Activated CD4-positive, CD25-positive, alpha-beta regulatory T cell treated with anti-CD3 and anti-CD28 coated beads, Interleukin-2, amount 50 U/mL, for 16 hours (primary cell): ENCODE measurements around the gene ITGA2B.
"Not testable (repeated sequence)": the region's sequence is repeated elsewhere in the genome, so short reads cannot be mapped to it uniquely, and the experiment has no call there.

ENCODE experiments used
- DNase-seq: peaks from one replicate; pipeline ENCODE4 v3.0.0-alpha.2; 2020; ENCODE audit warnings: low read depth, low spot score

ITGA2B gene

DNA sequence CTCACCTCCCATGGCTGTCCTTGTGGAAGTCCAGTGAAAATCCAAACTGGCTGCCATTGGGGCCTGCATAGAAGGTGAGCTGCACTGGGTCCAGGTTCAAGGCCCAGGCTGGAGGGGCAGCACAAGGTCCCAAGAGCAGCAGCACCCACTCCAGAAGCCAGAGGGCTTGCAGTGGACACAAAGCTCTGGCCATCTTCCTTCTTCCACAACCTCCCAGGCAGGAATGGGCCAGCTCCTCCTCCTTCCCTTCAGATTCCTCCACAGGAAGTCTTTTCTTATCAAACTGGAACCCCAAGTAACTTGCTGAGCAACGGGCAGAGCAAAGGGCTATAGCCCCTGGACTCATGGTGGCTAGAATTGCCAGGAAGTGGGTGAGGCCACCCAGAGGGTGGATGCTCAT, at the start of gene ITGA2B:
Gene ITGA2B (minus strand): TSS at position 369 of the 400 bp plus-strand sequence. CDS start 176 bp downstream, at position 193.
- no peak for DNase-seq

DNA sequence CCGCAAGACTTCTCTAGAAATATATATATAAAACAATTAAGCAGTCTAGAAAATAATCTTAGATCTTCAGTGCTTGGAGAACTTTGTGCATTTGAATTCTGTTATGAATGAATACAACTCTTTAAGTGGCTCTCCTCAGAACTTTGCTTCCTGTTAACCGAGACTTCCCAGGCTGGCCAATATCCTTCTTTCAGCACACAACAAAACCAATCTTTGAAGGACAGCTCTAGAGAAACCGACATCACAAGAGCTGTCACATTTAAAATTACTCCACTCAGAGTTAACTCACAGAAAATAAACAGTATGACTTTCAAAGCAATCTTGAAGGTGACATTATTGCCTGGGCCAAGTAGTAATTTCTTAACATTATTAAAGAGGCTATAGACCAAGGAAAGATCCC, 49.7 kb upstream of the ITGA2B start:
- no peak for DNase-seq

DNA sequence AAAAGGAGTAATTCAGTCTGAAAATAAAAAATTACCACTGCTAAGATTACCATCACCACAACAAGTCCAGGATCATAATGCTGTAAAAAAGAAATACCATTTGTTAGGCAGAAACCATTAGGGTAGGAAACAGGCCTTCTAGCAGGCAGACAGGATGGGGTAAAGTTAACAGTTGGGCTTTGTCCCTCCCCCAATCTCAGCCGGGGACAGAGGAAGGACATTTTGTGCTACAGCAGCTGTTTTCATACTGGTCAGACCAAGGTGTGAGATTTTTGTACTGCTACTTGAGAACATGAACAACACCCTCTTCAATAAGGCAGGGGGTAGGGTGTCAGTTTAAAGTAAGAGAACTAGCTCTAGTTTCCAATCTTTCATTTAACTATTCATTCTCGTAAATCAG, 49.2 kb upstream of the ITGA2B start:
- DNase-seq = no peak

DNA sequence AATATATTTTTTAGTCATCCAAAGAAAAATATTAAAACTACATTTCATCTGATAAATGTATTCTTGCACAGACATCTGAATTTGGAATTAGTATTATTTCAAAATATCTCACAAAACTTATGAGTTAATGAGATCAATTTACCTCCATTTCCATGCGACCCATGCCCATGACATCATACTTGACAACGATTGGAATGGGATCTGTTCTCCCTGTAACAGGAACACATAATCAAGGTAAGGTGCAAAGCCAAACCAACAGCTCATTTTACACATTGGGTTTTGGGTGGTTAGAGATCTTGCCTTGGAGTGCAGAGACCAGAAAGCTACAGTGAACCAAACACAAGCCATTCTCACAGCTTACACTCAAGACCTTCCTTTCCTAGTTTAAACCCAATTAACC, 46.9 kb upstream of the ITGA2B start:
- no peak for DNase-seq

GRCh38 chr17:44432254-44433157, 43.1 kb upstream of the ITGA2B start:
- no peak for DNase-seq

- no peak for DNase-seq
Measured at GRCh38 chr17:44424828-44425461, 35.5 kb upstream of the ITGA2B start.

GRCh38 chr17:44417553-44417952, 28.1 kb upstream of the ITGA2B start:
- DNase-seq = no peak

DNA sequence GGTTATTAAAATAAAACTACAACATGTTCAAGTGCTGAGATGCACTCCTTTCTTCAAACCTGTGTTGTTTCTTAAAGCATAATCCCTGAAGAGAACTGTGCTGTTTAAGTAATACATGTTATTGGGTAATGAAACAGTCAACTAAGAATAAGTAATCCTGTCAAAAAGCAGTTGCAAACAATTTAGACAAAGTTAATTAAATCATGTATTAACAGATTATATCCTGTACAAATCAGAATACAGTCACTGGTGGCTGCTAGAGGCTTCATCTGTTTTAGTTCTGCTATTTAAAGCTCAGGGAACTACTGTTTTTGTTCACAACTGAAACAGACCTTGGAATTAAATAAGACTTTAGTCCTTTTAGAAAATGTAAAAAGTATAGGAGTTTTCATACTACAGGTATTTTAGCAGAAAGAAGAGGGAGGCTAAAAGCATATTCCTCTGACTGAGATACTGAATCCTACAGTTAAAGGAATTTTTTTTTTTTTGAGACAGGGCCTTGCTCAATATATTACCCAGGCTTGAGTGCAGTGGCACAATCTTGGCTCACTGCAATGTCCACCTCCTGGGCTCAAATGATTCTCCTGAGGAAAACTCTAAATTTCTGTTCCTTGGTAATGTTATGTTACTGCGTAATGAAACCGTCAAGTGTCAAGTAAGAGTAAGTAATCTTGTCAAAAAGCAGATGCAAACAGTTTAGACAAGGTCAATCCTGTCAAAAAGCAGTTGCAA, 27.3 kb upstream of the ITGA2B start:
- DNase-seq = no peak

DNA sequence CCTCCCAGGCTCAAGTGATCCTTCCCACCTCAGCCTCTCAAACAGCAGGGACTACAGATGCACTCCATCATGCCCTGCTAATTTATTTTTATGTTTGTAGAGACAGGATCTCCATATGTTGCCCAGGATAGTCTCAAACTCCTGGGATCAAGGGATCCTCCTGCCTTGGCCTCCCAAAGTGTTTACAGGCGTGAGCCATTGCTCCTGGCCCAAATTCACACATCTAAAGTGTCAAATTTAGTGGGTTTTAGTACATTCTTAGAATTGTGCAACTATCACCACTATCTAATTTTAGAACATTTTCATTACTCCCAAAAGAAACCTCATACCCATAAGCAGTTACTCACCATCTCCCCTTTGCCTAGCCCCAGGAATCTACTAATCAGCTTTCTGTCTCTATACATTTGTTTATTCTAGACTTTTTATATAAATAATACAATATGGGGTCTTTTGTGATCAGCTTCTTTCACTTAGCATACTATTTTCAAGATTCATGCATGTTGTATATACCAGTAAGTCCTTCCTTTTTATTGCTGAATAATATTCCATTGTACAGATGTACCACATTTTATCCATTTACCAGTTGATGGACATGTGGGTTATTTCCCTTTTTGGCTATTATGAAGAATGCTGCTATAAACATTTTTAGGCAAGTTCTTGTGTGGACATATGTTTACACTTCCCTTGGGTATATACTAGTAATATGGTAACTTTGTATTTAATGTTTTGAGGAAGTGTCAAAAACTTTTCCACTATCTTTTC, 25.1 kb upstream of the ITGA2B start:
- DNase-seq = no peak

DNA sequence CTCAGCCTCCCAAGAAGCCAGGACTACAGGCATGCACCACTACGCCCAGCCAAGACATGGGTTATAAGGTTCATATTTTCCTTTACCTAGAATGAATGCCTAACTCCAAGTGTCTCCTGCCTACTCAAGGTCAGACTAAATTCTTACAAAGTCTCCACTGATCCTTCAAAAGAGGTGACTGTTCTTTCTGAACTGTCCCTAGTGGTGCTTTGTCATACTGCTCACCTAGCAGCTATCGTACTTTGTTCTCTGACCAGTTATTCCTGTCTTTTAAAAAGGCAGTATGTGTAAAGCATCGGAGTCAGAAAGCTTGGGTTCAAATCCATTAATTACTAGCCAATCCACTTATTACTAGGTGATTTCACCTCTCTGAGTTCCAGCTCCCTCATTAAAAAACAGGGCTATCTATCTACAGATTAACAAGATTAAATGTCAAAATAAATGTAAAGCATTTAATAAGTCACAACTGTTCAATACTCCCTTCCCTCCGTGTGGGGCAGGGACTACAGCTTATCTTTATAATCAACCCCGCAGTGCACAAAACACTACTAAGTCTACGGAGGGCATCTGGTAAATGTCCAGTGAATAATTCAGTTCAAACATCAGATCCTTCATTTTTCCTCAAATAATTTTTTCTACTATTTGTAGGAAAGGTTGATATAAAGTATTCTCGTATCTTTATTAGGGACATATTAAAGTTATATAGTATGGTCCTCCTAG, 20.0 kb upstream of the ITGA2B start:
- DNase-seq = no peak

- DNase-seq = no peak
Measured at GRCh38 chr17:44408786-44409185, 19.3 kb upstream of the ITGA2B start.

DNA sequence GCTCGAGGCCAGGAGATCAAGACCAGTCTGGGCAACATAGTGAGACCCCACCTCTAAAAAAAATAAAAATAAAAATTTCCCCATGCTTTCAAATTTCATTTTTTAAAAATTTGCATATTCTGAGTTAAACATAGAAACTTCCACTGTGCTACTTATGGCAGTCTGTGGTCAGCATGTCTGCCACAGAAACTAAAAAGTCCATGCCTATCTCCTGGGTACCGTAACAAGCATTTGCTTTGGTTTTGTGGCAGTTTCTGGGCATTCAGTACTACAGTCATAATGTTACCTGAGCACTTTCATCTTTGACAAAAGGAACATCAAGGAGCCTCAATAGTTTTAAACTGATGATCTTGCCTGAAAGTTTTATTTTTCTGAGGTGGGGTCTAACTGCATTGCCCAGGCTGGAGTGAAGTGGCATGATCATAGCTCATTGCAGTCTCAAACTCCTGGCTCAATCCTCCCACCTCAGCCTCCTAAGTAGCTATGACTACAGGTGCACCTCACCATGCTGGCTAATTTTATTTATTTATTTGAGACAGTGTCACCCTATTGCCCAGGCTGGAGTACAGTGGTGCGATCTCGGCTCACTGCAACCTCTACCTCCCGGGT, 13.2 kb upstream of the ITGA2B start:
- DNase-seq = no peak

GRCh38 chr17:44400226-44400847, 10.9 kb upstream of the ITGA2B start:
- no peak for DNase-seq

DNA sequence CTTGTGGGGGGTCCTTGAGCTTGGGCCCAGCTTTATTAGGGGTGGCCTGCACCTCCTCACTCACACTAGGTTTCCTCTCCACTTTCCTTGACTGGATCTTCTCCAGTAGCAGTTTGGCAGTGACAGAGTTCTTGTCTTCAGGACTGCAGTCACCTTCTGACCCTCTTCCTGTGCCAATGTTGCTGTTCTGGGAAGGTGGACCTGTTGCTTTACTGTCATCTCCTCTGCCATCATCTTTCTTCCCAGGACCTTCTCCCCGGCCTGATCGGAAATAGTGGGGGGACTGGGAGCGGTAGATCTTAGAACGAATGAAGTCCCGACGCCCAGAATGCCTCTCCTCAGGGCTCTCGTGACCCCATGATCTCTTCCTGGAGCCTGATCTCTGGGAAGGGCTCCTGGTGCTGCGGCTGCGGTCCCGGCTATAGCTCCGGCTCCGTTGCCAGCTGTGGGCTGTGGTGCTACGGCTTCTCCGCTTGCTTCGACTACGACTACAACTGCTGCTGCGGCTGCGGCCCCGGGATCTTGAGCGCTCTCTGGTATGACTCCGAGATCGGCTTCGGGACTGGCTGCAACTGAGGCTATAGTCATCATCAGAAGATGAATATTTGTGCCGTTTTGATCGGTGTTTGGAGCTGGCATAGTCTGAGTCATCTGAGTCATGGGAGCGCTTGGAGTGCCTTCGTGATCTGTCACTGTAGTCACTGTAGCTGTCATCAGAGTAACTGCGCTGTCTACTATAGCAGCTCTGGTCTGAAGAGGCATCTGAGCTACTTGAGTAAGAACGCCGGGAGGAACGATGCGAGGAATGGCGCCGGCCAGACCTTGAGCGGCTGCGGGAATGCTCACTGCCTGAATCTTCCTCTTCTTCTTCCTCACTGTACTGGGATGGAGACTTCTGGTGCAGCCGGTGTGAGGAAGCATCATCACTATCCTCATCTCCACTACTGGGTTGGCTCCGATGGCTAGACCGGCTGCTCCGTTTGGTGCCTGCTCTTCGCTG, 9.5 kb upstream of the ITGA2B start:
- DNase-seq = no peak

GRCh38 chr17:44397479-44398440, 8.3 kb upstream of the ITGA2B start:
- no peak for DNase-seq

DNA sequence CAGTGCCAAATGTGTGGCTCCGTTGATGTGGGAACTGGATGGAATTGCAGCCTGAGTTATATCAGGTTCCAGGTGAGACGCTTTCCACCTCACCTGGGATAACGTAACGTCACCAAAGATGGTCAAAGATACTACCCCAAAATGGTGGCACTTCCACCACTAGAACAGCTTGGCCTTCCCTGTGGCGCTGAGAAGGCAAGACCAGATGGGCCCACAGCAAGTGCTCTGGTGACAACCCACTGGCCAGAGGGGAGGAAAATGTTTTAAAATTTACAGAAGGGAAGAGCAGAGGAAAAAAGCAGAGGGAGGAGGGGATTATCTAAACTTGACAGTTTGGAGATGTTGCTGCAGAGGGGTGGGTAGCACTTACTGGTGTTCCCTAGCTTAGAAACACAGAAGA, 7.5 kb upstream of the ITGA2B start:
- DNase-seq = no peak

- DNase-seq = no peak
Measured at GRCh38 chr17:44394833-44395232, 5.4 kb upstream of the ITGA2B start.

DNA sequence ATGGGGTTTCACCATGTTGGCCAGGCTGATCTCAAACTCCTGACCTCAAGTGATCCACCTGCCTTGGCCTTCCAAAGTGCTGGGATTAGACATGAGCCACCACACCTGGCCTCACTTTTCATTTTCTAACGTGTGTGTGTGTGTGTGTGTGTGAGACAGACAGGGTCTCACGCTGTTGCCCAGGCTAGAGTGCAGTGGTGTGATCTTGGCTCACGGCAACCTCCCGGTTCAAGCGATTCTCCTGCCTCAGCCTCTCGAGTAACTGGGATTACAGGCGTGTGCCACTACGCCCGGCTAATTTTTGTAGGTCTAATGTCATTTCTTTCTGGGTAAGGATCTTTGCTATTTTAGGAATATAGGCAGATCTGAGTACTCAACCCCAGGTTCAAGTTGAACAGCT, 4.7 kb upstream of the ITGA2B start:
- not testable (repeated sequence) for DNase-seq
